Left colon (tissue), 2 donors: ENCODE measurements around the gene TNXB. TPM values are rescaled to one million over a fixed set of nuclear protein-coding genes. Genes with fewer than 3 reads are reported as not detected.
"Not testable (repeated sequence)": the region's sequence is repeated elsewhere in the genome, so short reads cannot be mapped to it uniquely, and the experiment has no call there.

ENCODE experiments used
- ATAC-seq: fragments of 200-7000 bp; cut with Tn5 transposase; one replicate; pipeline ENCODE4 v1.9.1; 2020; ENCODE audit warnings: mild to moderate bottlenecking, moderate library complexity
- DNase-seq, 2 donors: peaks; one replicate each; pipeline ENCODE4 v3.0.0-alpha.2; 2020
- intact Hi-C, 2 donors: fragments of 100-400 bp; cut with DNase I in 1 of 2; cut with micrococcal nuclease in 1 of 2; formaldehyde crosslinking; loops; one replicate each; pipeline versions ENCODE4 v1.11.2 to v1.14.0; 2022; cut with DNase I, micrococcal nuclease
- total RNA-seq, 2 donors: library from RNA; stranded (reverse); fragmentation: NEBNext Ultra II Directional; extraction: Animal tissue kit (Norgen Biotek cat#: 25700); gene quantifications; one replicate each; pipeline ENCODE4 v1.2.1, GENCODE V29; 2021
- donor health status: DM: no; HTN: no; CAD: no.
- donor health status: DM: yes; HTN: yes; CAD: no.

Gene TNXB
- total RNA-seq, 2 donors from 2014 or later, result 19.4 to 35.9 TPM

- DNase-seq (no peak), ATAC-seq (no peak)
- intact Hi-C loops, result no loop called here
Observed at GRCh38 chr6:32147401-32148132, 38.4 kb upstream of the TNXB start.

- no peak for ATAC-seq
- no peak for DNase-seq
- intact Hi-C loops, result no loop called here
Observed at GRCh38 chr6:32146687-32147086, 37.5 kb upstream of the TNXB start.

- no peak for ATAC-seq
- intact Hi-C loops, result no loop called here
- no peak for DNase-seq
Observed at GRCh38 chr6:32146287-32146686, 37.1 kb upstream of the TNXB start.

- peak; percentile 50 to 57 for DNase-seq
- intact Hi-C loops, result not testable (repeated sequence)
Observed at GRCh38 chr6:32144238-32144637, 35.1 kb upstream of the TNXB start.

GRCh38 chr6:32140420-32141046 is 31.4 kb upstream of the TNXB start:
- intact Hi-C loops, result no loop called here
- no peak for ATAC-seq
- no peak for DNase-seq

More at GRCh38 chr6:32144238-32144637, 35.1 kb upstream of the TNXB start:
- peak; percentile 86 for ATAC-seq

- DNase-seq, result no peak
- no peak for ATAC-seq
- intact Hi-C loops, result no loop called here
Observed at GRCh38 chr6:32139590-32139989, 30.5 kb upstream of the TNXB start.

- DNase-seq (no peak), ATAC-seq (no peak)
- intact Hi-C loops, result no loop called here
Observed at GRCh38 chr6:32137454-32137853, 28.3 kb upstream of the TNXB start.

GRCh38 chr6:32133786-32134185 is 24.6 kb upstream of the TNXB start:
- ATAC-seq (no peak), DNase-seq (no peak)
- intact Hi-C loops, result no loop called here

- intact Hi-C loops, result no loop called here
- ATAC-seq (no peak), DNase-seq (no peak)
Observed at GRCh38 chr6:32132110-32132509, 23.0 kb upstream of the TNXB start.

GRCh38 chr6:32131439-32131948 is 22.4 kb upstream of the TNXB start:
- ATAC-seq (no peak), DNase-seq (no peak)
- intact Hi-C loops, result no loop called here

GRCh38 chr6:32129297-32130088 is 20.4 kb upstream of the TNXB start:
- intact Hi-C loops, result no loop called here
- DNase-seq, result no peak
- ATAC-seq, result peak; percentile 61

- intact Hi-C loops, result no loop called here
- DNase-seq (no peak), ATAC-seq (no peak)
Observed at GRCh38 chr6:32128751-32129296, 19.7 kb upstream of the TNXB start.

GRCh38 chr6:32127717-32128592 is 18.8 kb upstream of the TNXB start, which contains the start of gene ATF6B:
Gene ATF6B (minus strand): TSS chr6:32128246. CDS start chr6:32128207, 39 bp downstream.
- ATAC-seq, result peak; percentile 87
- intact Hi-C loops, result no loop called here
- DNase-seq, result peak; percentile 97 to 100

- DNase-seq (no peak), ATAC-seq (no peak)
- intact Hi-C loops, result no loop called here
Observed at GRCh38 chr6:32127409-32127716, 18.2 kb upstream of the TNXB start.

- intact Hi-C loops, result no loop called here
- DNase-seq (no peak), ATAC-seq (no peak)
Observed at GRCh38 chr6:32126880-32127279, 17.7 kb upstream of the TNXB start.

GRCh38 chr6:32123681-32124080 is 14.5 kb upstream of the TNXB start:
- ATAC-seq (no peak), DNase-seq (no peak)
- intact Hi-C loops, result no loop called here

GRCh38 chr6:32120573-32121059 is 11.5 kb upstream of the TNXB start:
- intact Hi-C loops, result no loop called here
- ATAC-seq (no peak), DNase-seq (no peak)
